EH (cell line): ENCODE data around the gene TBC1D25.

Experiments
- DNase-seq: peaks from one replicate; pipeline ENCODE4 v3.0.0-alpha.2; 2015; ENCODE audit warnings: low read depth

TBC1D25 gene

DNA sequence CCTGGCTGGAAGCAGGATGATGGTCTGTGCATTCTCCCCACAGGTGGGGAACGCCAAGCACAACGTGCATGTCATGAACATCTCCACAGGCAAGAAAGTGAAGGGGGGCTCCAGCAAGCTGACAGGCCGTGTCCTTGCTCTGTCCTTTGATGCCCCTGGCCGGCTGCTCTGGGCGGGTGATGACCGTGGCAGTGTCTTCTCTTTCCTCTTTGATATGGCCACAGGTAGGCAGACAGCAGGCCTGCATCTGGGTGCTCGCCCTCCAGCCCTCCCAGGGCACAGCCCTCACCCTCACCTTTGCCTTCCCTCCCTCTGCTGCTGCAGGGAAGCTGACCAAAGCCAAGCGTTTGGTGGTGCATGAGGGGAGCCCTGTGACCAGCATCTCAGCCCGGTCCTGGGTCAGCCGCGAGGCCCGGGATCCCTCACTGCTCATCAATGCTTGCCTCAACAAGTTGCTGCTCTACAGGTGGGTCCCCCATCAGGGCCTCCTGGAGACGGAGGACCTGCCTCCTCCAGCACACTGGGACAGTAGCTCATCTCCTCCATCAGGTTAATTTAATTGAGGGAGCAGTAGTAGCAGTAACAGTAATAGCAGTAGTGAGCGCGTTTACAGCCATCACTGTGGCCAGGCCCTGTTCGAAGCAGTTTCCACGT, 62.4 kb downstream of the TBC1D25 start:
- DNase-seq: no peak

DNA sequence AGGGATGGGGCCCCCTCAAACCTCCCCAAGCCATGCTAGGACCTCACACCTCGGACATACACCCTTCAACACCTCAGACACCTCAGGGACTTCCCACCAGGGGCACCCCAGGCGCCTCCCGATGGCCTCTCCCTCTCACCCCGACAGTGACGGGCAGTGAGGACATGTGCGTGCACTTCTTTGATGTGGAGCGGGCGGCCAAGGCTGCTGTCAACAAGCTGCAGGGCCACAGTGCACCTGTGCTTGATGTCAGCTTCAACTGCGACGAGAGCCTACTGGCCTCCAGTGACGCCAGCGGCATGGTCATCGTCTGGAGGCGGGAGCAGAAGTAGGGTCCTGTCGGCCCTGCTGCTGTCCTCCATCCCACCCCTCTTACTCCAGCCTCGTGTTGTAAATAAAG, 65.2 kb downstream of the TBC1D25 start:
- DNase-seq: no peak

DNA sequence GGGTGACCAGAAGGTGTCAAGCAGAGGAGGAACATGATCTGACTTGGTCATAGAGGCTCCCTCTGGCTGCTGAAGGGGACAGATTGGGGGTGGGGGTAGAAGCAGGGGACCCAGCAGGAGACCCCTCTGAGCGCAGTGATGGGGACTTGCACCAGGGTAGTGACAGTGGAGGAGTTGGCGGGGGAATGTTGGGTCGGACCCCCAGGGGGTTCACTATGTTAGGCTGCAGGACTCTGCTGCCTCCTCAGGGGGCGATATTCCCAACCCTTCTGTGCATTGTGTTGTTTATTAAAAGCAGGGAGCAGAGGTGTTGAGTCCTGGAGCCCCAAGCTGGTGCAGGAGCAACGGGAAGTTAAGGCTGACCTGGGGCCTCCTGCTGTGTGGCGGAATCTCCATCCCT, 66.6 kb downstream of the TBC1D25 start:
- no peak for DNase-seq

- DNase-seq: no peak
Measured at GRCh38 chrX:48611703-48612102, 72.2 kb downstream of the TBC1D25 start.
